GM23338 (cell line): ENCODE results near the gene FRRS1L. TPM values are rescaled to one million over a fixed set of nuclear protein-coding genes. Genes with fewer than 3 reads are reported as not detected.

Experiments used
- ATAC-seq: fragments of 200-7000 bp; cut with Tn5 transposase; 3 replicates; pipeline ENCODE4 v1.9.1; 2020
- DNase-seq: peaks from one replicate; pipeline ENCODE4 v3.0.0-alpha.2; 2015; ENCODE audit warnings: low spot score
- H2AFZ ChIP-seq: fragments of 200-600 bp; sonication (generic); 2 replicates; pipeline ENCODE4 v1.8.0; 2016; ENCODE audit warnings: antibody characterized with exemption, mild to moderate bottlenecking, moderate library complexity
- H3F3A ChIP-seq: fragments of 200-600 bp; sonication (generic); replicated peaks from 2 replicates; pipeline ENCODE4 v1.8.0; 2017; ENCODE audit warnings: antibody characterized with exemption, mixed run types, low read depth
- H3K27ac ChIP-seq: fragments of 200-600 bp; sonication (generic); 2 replicates; pipeline ENCODE4 v1.6.1; 2016; ENCODE audit warnings: low read depth
- H3K27me3 ChIP-seq: fragments of 200-600 bp; sonication (generic); 2 replicates; pipeline ENCODE4 v1.8.0; 2016; ENCODE audit warnings: mild to moderate bottlenecking, mixed run types, moderate library complexity; ENCODE audit not compliant: insufficient read depth
- H3K36me3 ChIP-seq: fragments of 200-600 bp; sonication (generic); 2 replicates; pipeline ENCODE4 v1.8.0; 2016; ENCODE audit warnings: mild to moderate bottlenecking; ENCODE audit not compliant: insufficient read depth
- H3K4me1 ChIP-seq: fragments of 200-600 bp; sonication (generic); 2 replicates; pipeline ENCODE4 v1.8.0; 2016; ENCODE audit warnings: mild to moderate bottlenecking, moderate library complexity; ENCODE audit not compliant: insufficient read depth
- H3K4me2 ChIP-seq: fragments of 200-600 bp; sonication (generic); 2 replicates; pipeline ENCODE4 v1.7.1; 2017; ENCODE audit warnings: mixed run types
- H3K4me3 ChIP-seq: fragments of 200-600 bp; sonication (generic); 2 replicates; pipeline ENCODE4 v1.6.1; 2016; ENCODE audit warnings: mixed run types
- H3K79me2 ChIP-seq: fragments of 200-600 bp; sonication (generic); replicated peaks from 2 replicates; pipeline ENCODE4 v1.8.0; 2017; ENCODE audit warnings: mild to moderate bottlenecking; ENCODE audit not compliant: insufficient read depth
- H3K9me2 ChIP-seq: fragments of 200-600 bp; sonication (generic); 2 replicates; pipeline ENCODE4 v1.8.0; 2017; ENCODE audit not compliant: insufficient read depth
- H4K20me1 ChIP-seq: fragments of 200-600 bp; sonication (generic); replicated peaks from 2 replicates; pipeline ENCODE4 v1.8.0; 2017; ENCODE audit warnings: mild to moderate bottlenecking; ENCODE audit not compliant: insufficient read depth
- H3K27ac Mint-ChIP-seq: 2 replicates; pipeline ENCODE4 v1.8.0; 2020; ENCODE audit warnings: inconsistent platforms, mild to moderate bottlenecking, moderate library complexity, mixed read lengths
- H3K27me3 Mint-ChIP-seq: 3 replicates; pipeline ENCODE4 v1.8.0; 2022; ENCODE audit warnings: low read depth, mild to moderate bottlenecking, moderate library complexity, mixed read lengths, inconsistent platforms; ENCODE audit not compliant: insufficient read depth, poor library complexity
- H3K36me3 Mint-ChIP-seq: 3 replicates; pipeline ENCODE4 v1.8.0; 2021; ENCODE audit warnings: low read depth, mild to moderate bottlenecking, inconsistent platforms, moderate library complexity, mixed read lengths
- H3K4me1 Mint-ChIP-seq: 3 replicates; pipeline ENCODE4 v1.8.0; 2020; ENCODE audit warnings: mild to moderate bottlenecking, inconsistent platforms, mixed read lengths
- H3K4me3 Mint-ChIP-seq: 3 replicates; pipeline ENCODE4 v1.8.0; 2021; ENCODE audit warnings: moderate library complexity, mild to moderate bottlenecking, inconsistent platforms, mixed read lengths
- H3K9me3 Mint-ChIP-seq: 3 replicates; pipeline ENCODE4 v1.8.0; 2020; ENCODE audit warnings: moderate library complexity, mild to moderate bottlenecking, inconsistent platforms, mixed read lengths
- CREB1 ChIP-seq: fragments of 250-450 bp; sonication (Bioruptor Pico); IDR thresholded peaks from 2 replicates; pipeline ENCODE4 v1.5.0; 2020; ENCODE audit warnings: low read depth, mild to moderate bottlenecking, moderate library complexity
- EZH2 ChIP-seq: fragments of 200-600 bp; sonication (generic); IDR thresholded peaks from one replicate; pipeline ENCODE4 v1.8.0; 2017; ENCODE audit warnings: antibody characterized with exemption, mild to moderate bottlenecking, low read depth; ENCODE audit not compliant: unreplicated experiment
- EZH2phosphoT487 ChIP-seq: fragments of 200-600 bp; sonication (generic); IDR thresholded peaks from one replicate; pipeline ENCODE4 v1.8.1; 2018; ENCODE audit warnings: antibody characterized with exemption; ENCODE audit not compliant: unreplicated experiment
- JUNB ChIP-seq: IDR thresholded peaks from one replicate; pipeline ENCODE4 v1.6.1; 2016; ENCODE audit warnings: antibody characterized with exemption; ENCODE audit not compliant: unreplicated experiment
- NANOG ChIP-seq: IDR thresholded peaks from 2 replicates; pipeline ENCODE4 v1.6.1; 2016; ENCODE audit warnings: antibody characterized with exemption, borderline replicate concordance
- POLR2AphosphoS5 ChIP-seq: IDR thresholded peaks from 2 replicates; pipeline ENCODE4 v1.6.1; 2016; ENCODE audit warnings: antibody characterized with exemption, low read depth
- STAT1 ChIP-seq: IDR thresholded peaks from one replicate; pipeline ENCODE4 v1.6.1; 2016; ENCODE audit warnings: antibody characterized with exemption; ENCODE audit not compliant: unreplicated experiment
- ZNF114 ChIP-seq: fragments of 250-450 bp; sonication (Bioruptor Pico); IDR thresholded peaks from 2 replicates; pipeline ENCODE4 v1.5.0; 2020; ENCODE audit warnings: mild to moderate bottlenecking, moderate library complexity
- ZNF331 ChIP-seq: fragments of 250-450 bp; sonication (Bioruptor Pico); IDR thresholded peaks from 2 replicates; pipeline ENCODE4 v1.5.0; 2020; ENCODE audit warnings: low read depth, mild to moderate bottlenecking, moderate library complexity
- polyA plus RNA-seq: library from polyadenylated mRNA; unstranded; fragments of >200 nt; fragmentation: Nextera tagmentation; extraction: Ambion mirVana; gene quantifications from 2 replicates; pipeline ENCODE4 v1.2.1, GENCODE V29; 2016
- total RNA-seq: library from RNA; depleted of rRNA; stranded (reverse); fragments of >200 nt; shearing (Covaris generic); gene quantifications from 2 replicates; pipeline ENCODE4 v1.2.3, GENCODE V29; 2014
- TF ChIP-seq, protein P1 (sequence below): IDR thresholded peaks from one replicate; pipeline ENCODE4 v1.6.1; 2018; ENCODE audit warnings: antibody characterized with exemption; ENCODE audit not compliant: unreplicated experiment
- TF ChIP-seq, protein P2 (sequence below): IDR thresholded peaks from 2 replicates; pipeline ENCODE4 v1.6.1; 2016; ENCODE audit warnings: antibody characterized with exemption

The FRRS1L gene
- total and polyA plus RNA-seq, 2 experiments from 2014 or later = 0.37 to 1.1 TPM

DNA sequence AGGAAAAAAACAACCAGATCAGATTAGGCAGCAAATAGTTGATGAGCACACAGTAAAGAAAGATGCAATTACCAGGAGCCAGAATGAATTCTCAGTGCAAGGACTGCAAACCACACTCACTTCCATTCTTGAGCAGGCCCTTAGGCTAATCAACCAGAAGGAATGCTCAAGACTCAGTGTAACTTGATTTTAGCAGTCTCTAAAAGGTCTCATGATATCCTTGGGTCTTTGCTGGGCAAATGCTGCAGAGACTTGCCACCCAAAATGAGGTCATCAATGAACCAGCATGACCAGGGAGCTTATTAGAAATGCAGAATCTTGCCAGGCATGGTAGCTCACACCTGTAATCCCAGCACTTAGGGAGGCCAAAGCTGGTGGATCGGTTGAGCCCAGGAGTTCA lies 27.2 kb downstream of the FRRS1L start (continued):
- TF ChIP-seq, protein P1, sequence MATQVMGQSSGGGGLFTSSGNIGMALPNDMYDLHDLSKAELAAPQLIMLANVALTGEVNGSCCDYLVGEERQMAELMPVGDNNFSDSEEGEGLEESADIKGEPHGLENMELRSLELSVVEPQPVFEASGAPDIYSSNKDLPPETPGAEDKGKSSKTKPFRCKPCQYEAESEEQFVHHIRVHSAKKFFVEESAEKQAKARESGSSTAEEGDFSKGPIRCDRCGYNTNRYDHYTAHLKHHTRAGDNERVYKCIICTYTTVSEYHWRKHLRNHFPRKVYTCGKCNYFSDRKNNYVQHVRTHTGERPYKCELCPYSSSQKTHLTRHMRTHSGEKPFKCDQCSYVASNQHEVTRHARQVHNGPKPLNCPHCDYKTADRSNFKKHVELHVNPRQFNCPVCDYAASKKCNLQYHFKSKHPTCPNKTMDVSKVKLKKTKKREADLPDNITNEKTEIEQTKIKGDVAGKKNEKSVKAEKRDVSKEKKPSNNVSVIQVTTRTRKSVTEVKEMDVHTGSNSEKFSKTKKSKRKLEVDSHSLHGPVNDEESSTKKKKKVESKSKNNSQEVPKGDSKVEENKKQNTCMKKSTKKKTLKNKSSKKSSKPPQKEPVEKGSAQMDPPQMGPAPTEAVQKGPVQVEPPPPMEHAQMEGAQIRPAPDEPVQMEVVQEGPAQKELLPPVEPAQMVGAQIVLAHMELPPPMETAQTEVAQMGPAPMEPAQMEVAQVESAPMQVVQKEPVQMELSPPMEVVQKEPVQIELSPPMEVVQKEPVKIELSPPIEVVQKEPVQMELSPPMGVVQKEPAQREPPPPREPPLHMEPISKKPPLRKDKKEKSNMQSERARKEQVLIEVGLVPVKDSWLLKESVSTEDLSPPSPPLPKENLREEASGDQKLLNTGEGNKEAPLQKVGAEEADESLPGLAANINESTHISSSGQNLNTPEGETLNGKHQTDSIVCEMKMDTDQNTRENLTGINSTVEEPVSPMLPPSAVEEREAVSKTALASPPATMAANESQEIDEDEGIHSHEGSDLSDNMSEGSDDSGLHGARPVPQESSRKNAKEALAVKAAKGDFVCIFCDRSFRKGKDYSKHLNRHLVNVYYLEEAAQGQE = no peak
- TF ChIP-seq ZNF114 (CRISPR knock-in tag) = no peak
- TF ChIP-seq EZH2phosphoT487 = no peak
- no peak for TF ChIP-seq NANOG
- TF ChIP-seq, protein P2, sequence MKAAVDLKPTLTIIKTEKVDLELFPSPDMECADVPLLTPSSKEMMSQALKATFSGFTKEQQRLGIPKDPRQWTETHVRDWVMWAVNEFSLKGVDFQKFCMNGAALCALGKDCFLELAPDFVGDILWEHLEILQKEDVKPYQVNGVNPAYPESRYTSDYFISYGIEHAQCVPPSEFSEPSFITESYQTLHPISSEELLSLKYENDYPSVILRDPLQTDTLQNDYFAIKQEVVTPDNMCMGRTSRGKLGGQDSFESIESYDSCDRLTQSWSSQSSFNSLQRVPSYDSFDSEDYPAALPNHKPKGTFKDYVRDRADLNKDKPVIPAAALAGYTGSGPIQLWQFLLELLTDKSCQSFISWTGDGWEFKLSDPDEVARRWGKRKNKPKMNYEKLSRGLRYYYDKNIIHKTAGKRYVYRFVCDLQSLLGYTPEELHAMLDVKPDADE = no peak
- no peak for TF ChIP-seq STAT1
- no peak for TF ChIP-seq EZH2
- TF ChIP-seq CREB1 (CRISPR knock-in tag) = no peak

DNA sequence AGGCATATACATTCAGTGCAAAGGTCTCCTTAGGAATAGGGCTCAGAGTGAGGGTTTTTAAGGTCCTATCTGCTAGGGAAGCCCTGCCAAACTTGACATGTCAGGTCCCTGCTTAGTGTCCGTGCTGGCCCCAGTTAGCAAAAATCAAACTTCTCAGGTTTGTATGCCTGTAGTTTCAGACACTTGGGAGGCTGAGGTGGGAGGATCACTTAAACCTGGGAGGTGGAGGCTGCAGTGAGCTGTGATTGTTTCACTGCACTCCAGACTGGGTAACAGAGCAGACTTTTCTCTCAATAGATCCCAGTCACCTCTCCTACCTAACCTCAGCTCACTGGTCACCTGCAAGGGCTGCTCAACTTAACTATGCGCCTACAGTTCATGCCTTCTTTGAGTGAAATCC lies 28.6 kb downstream of the FRRS1L start:
- H3F3A ChIP-seq = no peaks in the 10 kb centered on the region
- H3K4me2 ChIP-seq = no peak overlapping the region
- H3K4me1 ChIP-seq = no peaks in the 10 kb centered on the region
- Mint-ChIP-seq H3K4me3 (no peak overlapping the region), H3K27me3 (peaks cover 7% of the 10 kb centered on the region), H3K36me3 (no peaks in the 10 kb centered on the region), H3K9me3 (no peaks in the 10 kb centered on the region), H3K4me1 (peaks cover 5% of the 10 kb centered on the region), H3K27ac (no peak overlapping the region)
- no peak for DNase-seq
- no peaks in the 10 kb centered on the region for H3K27me3 ChIP-seq
- no peak overlapping the region for H3K4me3 ChIP-seq
- no peak overlapping the region for H2AFZ ChIP-seq
- H3K36me3 ChIP-seq = no peaks in the 10 kb centered on the region
- H3K9me2 ChIP-seq = no peaks in the 10 kb centered on the region
- TF ChIP-seq EZH2phosphoT487 (no peak), ZNF331 (CRISPR knock-in tag) (no peak), JUNB (no peak), ZNF114 (CRISPR knock-in tag) (no peak), NANOG (no peak), POLR2AphosphoS5 (no peak)
- TF ChIP-seq, protein P2 = no peak
- no peaks in the 10 kb centered on the region for H3K79me2 ChIP-seq
- H3K27ac ChIP-seq = no peak overlapping the region
- ATAC-seq = no peak
- no peaks in the 10 kb centered on the region for H4K20me1 ChIP-seq
